HEK293 (cell line): ENCODE data around the gene KRTAP5-2.

Source experiments
- BCL11A ChIP-seq: fragments of 450-650 bp; formaldehyde crosslinking; IDR thresholded peaks from 2 replicates; pipeline ENCODE4 v1.5.1; 2016; ENCODE audit warnings: low read depth, missing biosample characterization, missing genetic modification characterization
- BCL11B ChIP-seq: fragments of 450-650 bp; formaldehyde crosslinking; IDR thresholded peaks from 2 replicates; pipeline ENCODE4 v1.5.1; 2016; ENCODE audit warnings: low read depth, missing biosample characterization, missing genetic modification characterization
- INSM2 ChIP-seq: fragments of 450-650 bp; formaldehyde crosslinking; IDR thresholded peaks from 2 replicates; pipeline ENCODE4 v1.5.1; 2016; ENCODE audit warnings: missing biosample characterization, missing genetic modification characterization
- MEIS1 ChIP-seq: sonication (generic); formaldehyde crosslinking; IDR thresholded peaks from 2 replicates; pipeline ENCODE4 v1.8.1; 2022; ENCODE audit warnings: missing genetic modification reagents, mild to moderate bottlenecking, borderline replicate concordance
- OSR2 ChIP-seq: fragments of 450-650 bp; formaldehyde crosslinking; IDR thresholded peaks from 2 replicates; pipeline ENCODE4 v1.5.1; 2016; ENCODE audit warnings: missing biosample characterization, missing genetic modification characterization
- OVOL3 ChIP-seq: fragments of 450-650 bp; formaldehyde crosslinking; IDR thresholded peaks from 2 replicates; pipeline ENCODE4 v1.5.1; 2016; ENCODE audit warnings: missing biosample characterization, missing genetic modification characterization
- PBX3 ChIP-seq: sonication (generic); formaldehyde crosslinking; IDR thresholded peaks from 2 replicates; pipeline ENCODE4 v1.8.1; 2022; ENCODE audit warnings: mild to moderate bottlenecking, moderate library complexity, missing genetic modification reagents
- SCRT2 ChIP-seq: fragments of 450-650 bp; formaldehyde crosslinking; IDR thresholded peaks from 2 replicates; pipeline ENCODE4 v1.5.1; 2016; ENCODE audit warnings: missing biosample characterization, missing genetic modification characterization
- SP2 ChIP-seq: fragments of 450-650 bp; formaldehyde crosslinking; IDR thresholded peaks from 2 replicates; pipeline ENCODE4 v1.5.1; 2016; ENCODE audit warnings: missing biosample characterization, missing genetic modification characterization
- ZBTB26 ChIP-seq: fragments of 450-650 bp; formaldehyde crosslinking; optimal IDR thresholded peaks from 2 replicates; pipeline ENCODE3; 2016; ENCODE audit warnings: missing biosample characterization, mild to moderate bottlenecking, missing genetic modification characterization
- ZBTB8A ChIP-seq: fragments of 450-650 bp; formaldehyde crosslinking; IDR thresholded peaks from 2 replicates; pipeline ENCODE4 v1.5.1; 2016; ENCODE audit warnings: missing biosample characterization, missing genetic modification characterization
- ZNF121 ChIP-seq: fragments of 450-650 bp; formaldehyde crosslinking; IDR thresholded peaks from 2 replicates; pipeline ENCODE4 v1.5.1; 2016; ENCODE audit warnings: missing biosample characterization, missing genetic modification characterization
- ZNF133 ChIP-seq: fragments of 450-650 bp; formaldehyde crosslinking; IDR thresholded peaks from 2 replicates; pipeline ENCODE4 v1.5.1; 2016; ENCODE audit warnings: missing biosample characterization, missing genetic modification characterization
- ZNF169 ChIP-seq: fragments of 450-650 bp; formaldehyde crosslinking; IDR thresholded peaks from 2 replicates; pipeline ENCODE4 v1.5.1; 2016; ENCODE audit warnings: missing biosample characterization, missing genetic modification characterization
- ZNF404 ChIP-seq: fragments of 450-650 bp; formaldehyde crosslinking; IDR thresholded peaks from 2 replicates; pipeline ENCODE4 v1.5.1; 2017; ENCODE audit warnings: missing biosample characterization, missing genetic modification characterization
- ZNF521 ChIP-seq: fragments of 450-650 bp; formaldehyde crosslinking; IDR thresholded peaks from 2 replicates; pipeline ENCODE4 v1.5.1; 2017; ENCODE audit warnings: missing biosample characterization, mild to moderate bottlenecking, missing genetic modification characterization
- ZNF529 ChIP-seq: fragments of 450-650 bp; formaldehyde crosslinking; IDR thresholded peaks from 2 replicates; pipeline ENCODE4 v1.5.1; 2017; ENCODE audit warnings: missing genetic modification characterization, missing biosample characterization; ENCODE audit not compliant: insufficient replicate concordance
- ZNF548 ChIP-seq: fragments of 450-650 bp; formaldehyde crosslinking; IDR thresholded peaks from 2 replicates; pipeline ENCODE4 v1.5.1; 2016; ENCODE audit warnings: missing biosample characterization, missing genetic modification characterization
- ZNF558 ChIP-seq: fragments of 450-650 bp; formaldehyde crosslinking; IDR thresholded peaks from 2 replicates; pipeline ENCODE4 v1.5.1; 2016; ENCODE audit warnings: missing biosample characterization, missing genetic modification characterization
- ZNF621 ChIP-seq: fragments of 450-650 bp; formaldehyde crosslinking; IDR thresholded peaks from 2 replicates; pipeline ENCODE4 v1.5.1; 2017; ENCODE audit warnings: missing biosample characterization, missing genetic modification characterization
- ZNF664 ChIP-seq: fragments of 450-650 bp; formaldehyde crosslinking; IDR thresholded peaks from 2 replicates; pipeline ENCODE4 v1.5.1; 2016; ENCODE audit warnings: missing biosample characterization, missing genetic modification characterization
- ZXDB ChIP-seq: fragments of 450-650 bp; formaldehyde crosslinking; IDR thresholded peaks from 2 replicates; pipeline ENCODE4 v1.5.1; 2016; ENCODE audit warnings: missing biosample characterization, missing genetic modification characterization
- TF ChIP-seq, protein P1 (sequence below): fragments of 450-650 bp; formaldehyde crosslinking; IDR thresholded peaks from 2 replicates; pipeline ENCODE4 v1.5.1; 2016; ENCODE audit warnings: missing biosample characterization, missing genetic modification characterization
- TF ChIP-seq, protein P2 (sequence below): fragments of 450-650 bp; formaldehyde crosslinking; IDR thresholded peaks from 2 replicates; pipeline ENCODE4 v1.5.1; 2016; ENCODE audit warnings: missing biosample characterization, missing genetic modification characterization, borderline replicate concordance

KRTAP5-2 gene

GRCh38 chr11:1574238-1574932 lies 23.7 kb downstream of the KRTAP5-2 start (continued):
- TF ChIP-seq ZNF404: no peak
- TF ChIP-seq SCRT2 (tag by site-specific recombination): no peak
- TF ChIP-seq ZNF558: no peak
- no peak for TF ChIP-seq ZNF529 (tag by site-specific recombination)
- 0 out of 2 replicates have a peak, but pooled peaks have one; percentile 6 for TF ChIP-seq ZBTB8A (tag by site-specific recombination)
- TF ChIP-seq, protein P1, sequence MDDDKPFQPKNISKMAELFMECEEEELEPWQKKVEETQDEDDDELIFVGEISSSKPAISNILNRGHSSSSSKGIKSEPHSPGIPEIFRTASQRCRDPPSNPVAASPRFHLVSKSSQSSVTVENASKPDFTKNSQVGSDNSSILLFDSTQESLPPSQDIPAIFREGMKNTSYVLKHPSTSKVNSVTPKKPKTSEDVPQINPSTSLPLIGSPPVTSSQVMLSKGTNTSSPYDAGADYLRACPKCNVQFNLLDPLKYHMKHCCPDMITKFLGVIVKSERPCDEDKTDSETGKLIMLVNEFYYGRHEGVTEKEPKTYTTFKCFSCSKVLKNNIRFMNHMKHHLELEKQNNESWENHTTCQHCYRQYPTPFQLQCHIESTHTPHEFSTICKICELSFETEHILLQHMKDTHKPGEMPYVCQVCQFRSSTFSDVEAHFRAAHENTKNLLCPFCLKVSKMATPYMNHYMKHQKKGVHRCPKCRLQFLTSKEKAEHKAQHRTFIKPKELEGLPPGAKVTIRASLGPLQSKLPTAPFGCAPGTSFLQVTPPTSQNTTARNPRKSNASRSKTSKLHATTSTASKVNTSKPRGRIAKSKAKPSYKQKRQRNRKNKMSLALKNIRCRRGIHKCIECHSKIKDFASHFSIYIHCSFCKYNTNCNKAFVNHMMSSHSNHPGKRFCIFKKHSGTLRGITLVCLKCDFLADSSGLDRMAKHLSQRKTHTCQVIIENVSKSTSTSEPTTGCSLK (tag by site-specific recombination): no peak
- TF ChIP-seq ZNF548 (tag by site-specific recombination): no peak
- TF ChIP-seq PBX3 (CRISPR knock-in tag): no peak
- no peak for TF ChIP-seq INSM2 (tag by site-specific recombination)
- TF ChIP-seq OSR2: no peak
- TF ChIP-seq ZBTB26 (tag by site-specific recombination): peak; percentile 48
- TF ChIP-seq OVOL3 (tag by site-specific recombination): no peak
- no peak for TF ChIP-seq ZNF521 (tag by site-specific recombination)
- no peak for TF ChIP-seq BCL11A (tag by site-specific recombination)
- TF ChIP-seq, protein P2, sequence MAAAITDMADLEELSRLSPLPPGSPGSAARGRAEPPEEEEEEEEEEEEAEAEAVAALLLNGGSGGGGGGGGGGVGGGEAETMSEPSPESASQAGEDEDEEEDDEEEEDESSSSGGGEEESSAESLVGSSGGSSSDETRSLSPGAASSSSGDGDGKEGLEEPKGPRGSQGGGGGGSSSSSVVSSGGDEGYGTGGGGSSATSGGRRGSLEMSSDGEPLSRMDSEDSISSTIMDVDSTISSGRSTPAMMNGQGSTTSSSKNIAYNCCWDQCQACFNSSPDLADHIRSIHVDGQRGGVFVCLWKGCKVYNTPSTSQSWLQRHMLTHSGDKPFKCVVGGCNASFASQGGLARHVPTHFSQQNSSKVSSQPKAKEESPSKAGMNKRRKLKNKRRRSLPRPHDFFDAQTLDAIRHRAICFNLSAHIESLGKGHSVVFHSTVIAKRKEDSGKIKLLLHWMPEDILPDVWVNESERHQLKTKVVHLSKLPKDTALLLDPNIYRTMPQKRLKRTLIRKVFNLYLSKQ (tag by site-specific recombination): no peak
- peak; percentile 25 for TF ChIP-seq SP2 (tag by site-specific recombination)
- no peak for TF ChIP-seq ZNF621 (tag by site-specific recombination)
- TF ChIP-seq ZNF664: no peak
- no peak for TF ChIP-seq ZNF169
- no peak for TF ChIP-seq ZNF121 (tag by site-specific recombination)
- TF ChIP-seq ZNF133 (tag by site-specific recombination): no peak
- TF ChIP-seq ZXDB (tag by site-specific recombination): no peak
- no peak for TF ChIP-seq BCL11B
- no peak for TF ChIP-seq MEIS1 (CRISPR knock-in tag)
